Stomach (tissue), 4 donors: ENCODE data around the gene MEOX2.

Experiments used
- EP300 ChIP-seq: sonication (generic); formaldehyde crosslinking; IDR thresholded peaks from one replicate; pipeline ENCODE4 v1.6.1; 2017; ENCODE audit warnings: antibody characterized with exemption
- POLR2A ChIP-seq, 4 donors: fragments of 450-650 bp; IDR thresholded peaks; one replicate each; pipeline ENCODE4 v1.6.1; 2016; ENCODE audit warnings: antibody characterized with exemption in 4 of 4, control low read depth in 2 of 4, mild to moderate bottlenecking in 1 of 4, moderate library complexity in 1 of 4
- POLR2AphosphoS5 ChIP-seq, 3 donors: sonication (generic); formaldehyde crosslinking; IDR thresholded peaks; one replicate each; pipeline ENCODE4 v1.6.1; 2016; ENCODE audit warnings: antibody characterized with exemption in 3 of 3
- TF ChIP-seq, protein P1 (sequence below), 7 experiments: fragments of 450-650 bp in 4 of 7; fragments of 200-600 bp in 3 of 7; sonication (generic) in 3 of 7; IDR thresholded peaks; one replicate each; pipeline ENCODE4 v1.5.1; 2016 to 2019; ENCODE audit warnings: antibody characterized with exemption in 7 of 7, control low read depth in 2 of 7, mild to moderate bottlenecking in 1 of 7

DNA sequence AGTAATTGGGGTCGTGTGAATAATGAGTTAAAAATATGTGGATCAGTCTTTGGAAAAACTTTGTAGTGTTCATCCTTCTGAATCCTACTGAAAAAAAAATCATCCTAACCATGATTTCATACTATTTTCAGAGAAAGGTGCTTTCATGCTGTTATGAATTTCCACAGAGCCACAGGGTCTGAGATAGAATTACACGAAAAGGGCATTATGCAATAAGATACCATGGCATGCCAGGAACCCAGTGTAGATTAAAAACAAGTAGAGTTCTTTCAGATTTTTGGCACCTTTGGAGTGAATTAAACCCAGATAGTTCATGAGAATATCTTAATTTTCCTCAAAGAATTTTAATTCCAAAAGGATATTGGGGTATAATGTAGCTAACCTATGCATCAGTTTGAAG lies 77.2 kb downstream of the MEOX2 start:
- TF ChIP-seq POLR2A (IDR thresholded peaks at IDR 0.05) (no peak), POLR2AphosphoS5 (IDR thresholded peaks at IDR 0.05) (no peak), EP300 (no peak)
- TF ChIP-seq, protein P1, sequence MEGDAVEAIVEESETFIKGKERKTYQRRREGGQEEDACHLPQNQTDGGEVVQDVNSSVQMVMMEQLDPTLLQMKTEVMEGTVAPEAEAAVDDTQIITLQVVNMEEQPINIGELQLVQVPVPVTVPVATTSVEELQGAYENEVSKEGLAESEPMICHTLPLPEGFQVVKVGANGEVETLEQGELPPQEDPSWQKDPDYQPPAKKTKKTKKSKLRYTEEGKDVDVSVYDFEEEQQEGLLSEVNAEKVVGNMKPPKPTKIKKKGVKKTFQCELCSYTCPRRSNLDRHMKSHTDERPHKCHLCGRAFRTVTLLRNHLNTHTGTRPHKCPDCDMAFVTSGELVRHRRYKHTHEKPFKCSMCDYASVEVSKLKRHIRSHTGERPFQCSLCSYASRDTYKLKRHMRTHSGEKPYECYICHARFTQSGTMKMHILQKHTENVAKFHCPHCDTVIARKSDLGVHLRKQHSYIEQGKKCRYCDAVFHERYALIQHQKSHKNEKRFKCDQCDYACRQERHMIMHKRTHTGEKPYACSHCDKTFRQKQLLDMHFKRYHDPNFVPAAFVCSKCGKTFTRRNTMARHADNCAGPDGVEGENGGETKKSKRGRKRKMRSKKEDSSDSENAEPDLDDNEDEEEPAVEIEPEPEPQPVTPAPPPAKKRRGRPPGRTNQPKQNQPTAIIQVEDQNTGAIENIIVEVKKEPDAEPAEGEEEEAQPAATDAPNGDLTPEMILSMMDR (IDR thresholded peaks at IDR 0.05) = no peak
